HG02588 (cell line): ENCODE results near the gene AGA.

Experiments
- ATAC-seq: cut with Tn5 transposase; IDR thresholded peaks from one replicate; pipeline ENCODE4 v1.9.1; 2021; ENCODE audit warnings: mild to moderate bottlenecking, moderate library complexity; ENCODE audit not compliant: unreplicated experiment

The AGA gene

DNA sequence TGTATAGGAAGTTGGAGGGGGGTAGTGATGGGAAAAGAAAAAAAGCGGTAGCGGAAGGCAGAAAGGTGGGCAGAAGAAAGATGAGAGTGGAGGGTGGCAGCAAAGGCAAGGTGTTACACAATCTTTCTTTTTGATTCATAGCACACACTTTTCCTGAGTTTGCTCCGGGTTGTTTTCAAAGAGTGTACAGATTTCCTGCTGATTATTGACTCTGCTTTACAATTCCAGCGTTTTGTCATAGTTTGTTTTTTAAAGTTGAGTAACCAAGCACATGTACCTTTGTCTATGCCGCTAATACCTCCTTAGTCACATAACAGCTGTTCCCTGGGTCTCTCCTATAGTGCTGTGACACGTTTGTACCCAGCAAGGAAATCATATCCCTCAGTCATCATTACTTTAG lies 50.3 kb downstream of the AGA start:
- no peak for ATAC-seq

DNA sequence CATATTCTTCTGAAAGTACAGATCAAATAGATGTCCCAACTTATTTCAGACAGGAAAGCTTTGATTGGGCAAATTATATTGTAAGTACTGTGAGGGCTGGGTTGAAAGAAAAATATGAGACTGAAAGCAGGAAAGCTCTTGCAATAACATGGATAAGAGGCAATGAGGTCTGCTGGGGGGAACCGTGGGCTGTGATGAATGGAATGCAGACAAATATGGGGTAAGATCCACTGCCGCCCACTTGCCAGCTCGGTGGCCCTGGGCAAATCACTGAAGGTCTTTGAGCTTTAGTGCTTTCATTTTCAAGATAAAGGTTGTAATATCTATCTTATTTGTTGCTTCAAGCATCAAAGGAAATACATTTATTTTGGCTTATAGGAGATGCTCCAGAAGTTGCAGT lies 51.0 kb downstream of the AGA start:
- ATAC-seq = no peak

DNA sequence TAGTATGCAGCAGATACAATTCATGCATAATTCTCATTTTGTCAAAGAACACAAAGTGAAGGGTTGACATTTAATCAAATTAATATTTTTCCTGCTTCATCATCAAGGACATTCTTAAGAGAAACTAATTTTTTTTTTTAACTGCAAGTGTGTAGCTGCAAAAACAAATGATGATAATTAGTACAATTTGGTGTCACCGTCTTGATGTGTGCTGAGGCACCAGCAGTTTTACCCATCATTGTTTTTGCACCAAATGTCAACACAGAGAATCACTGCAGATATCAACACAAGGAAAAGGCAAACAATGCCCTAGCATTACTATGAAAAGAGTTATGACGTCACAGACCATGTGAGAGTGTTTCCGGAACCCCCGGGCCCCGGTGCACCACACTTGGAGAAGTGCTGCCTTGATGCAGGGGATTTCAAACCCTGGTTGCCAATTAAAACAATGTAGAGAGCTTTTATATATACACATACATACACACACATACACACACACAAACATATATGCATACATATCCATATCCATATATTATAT lies 55.9 kb downstream of the AGA start:
- ATAC-seq = no peak

DNA sequence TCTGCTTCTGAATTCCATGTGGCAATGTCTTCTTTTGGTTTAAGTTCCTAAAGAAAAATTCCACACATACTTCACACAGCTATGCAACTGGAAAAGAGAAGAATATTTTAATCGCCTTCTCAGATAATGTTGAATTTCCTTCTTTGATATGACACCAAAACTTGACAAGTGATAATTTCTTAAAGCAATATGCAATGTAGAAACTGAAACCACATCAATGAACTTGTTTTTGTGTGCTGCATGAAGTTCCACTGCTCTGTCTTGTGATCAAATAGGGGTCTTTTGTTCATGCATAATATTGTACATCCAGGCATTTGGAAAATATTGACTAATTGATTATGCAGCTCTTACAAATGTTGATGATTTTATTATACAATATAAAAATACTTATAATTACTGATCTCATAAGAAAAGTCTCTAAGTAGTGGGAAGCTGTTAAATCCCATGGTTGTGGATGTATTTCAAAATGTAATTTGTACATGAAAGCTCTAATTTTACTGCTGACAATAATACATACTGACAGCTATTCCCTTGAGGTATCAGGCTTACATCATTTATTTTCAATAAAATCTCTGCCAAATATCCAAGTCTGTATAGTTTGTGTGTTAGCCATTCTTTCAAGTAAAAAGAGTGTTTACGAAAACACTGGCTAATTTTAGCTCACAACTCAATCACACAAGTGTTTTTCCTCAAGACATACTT lies 56.5 kb downstream of the AGA start:
- no peak for ATAC-seq

DNA sequence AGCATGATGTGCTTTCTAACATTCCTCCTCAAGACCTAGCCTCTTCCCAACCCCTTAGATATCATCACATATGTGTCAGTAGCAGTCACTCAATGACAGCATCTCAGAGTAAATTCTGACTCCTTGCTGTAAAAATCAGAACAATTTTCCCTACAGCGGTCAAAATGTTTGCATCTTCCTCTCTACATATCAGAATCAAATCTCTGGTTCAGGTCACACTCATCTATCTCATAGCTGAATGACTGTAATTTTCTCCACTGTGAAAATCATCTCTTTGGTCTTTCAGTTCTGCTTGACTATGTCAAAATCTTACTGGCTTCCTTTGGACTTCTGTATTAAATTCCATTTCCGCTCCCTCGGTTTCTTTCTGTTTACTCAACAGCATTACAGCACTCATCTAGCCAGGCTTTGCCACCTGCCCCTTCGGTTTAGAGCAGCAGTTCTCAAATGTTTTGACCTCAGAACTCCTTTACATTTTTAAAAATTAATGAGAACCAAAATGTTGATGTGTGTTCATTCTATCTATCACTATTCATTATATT lies 57.3 kb downstream of the AGA start:
- ATAC-seq = no peak

DNA sequence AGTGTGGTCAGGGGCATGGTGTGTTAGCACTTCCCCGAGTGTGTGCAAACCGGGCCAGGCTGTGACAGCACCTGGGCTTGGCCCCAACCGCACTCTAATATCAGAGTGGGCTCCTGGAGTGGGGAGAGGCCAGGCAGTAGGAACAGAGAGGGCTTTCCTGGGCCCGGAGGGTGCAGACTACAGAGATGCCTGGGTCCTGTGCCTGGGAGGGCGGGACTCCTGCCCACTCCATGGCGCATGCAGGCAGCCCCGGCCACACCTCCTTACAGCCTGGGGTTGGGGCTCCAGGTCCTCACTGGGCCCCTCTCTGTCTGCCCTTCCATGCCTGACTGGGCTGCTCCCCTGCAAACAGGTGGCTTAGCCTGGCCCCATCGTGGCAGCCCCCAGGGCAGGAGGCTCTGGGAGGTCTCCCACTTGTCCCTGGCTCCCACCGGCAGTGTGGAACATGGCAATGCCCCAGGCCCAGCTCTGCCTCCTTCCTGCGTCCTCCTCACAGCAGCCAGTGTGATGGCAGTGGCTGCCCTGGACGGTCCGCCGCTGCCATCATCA lies 60.4 kb downstream of the AGA start:
- ATAC-seq = no peak
